ENCODE measurements around the gene NPLOC4.

DNA sequence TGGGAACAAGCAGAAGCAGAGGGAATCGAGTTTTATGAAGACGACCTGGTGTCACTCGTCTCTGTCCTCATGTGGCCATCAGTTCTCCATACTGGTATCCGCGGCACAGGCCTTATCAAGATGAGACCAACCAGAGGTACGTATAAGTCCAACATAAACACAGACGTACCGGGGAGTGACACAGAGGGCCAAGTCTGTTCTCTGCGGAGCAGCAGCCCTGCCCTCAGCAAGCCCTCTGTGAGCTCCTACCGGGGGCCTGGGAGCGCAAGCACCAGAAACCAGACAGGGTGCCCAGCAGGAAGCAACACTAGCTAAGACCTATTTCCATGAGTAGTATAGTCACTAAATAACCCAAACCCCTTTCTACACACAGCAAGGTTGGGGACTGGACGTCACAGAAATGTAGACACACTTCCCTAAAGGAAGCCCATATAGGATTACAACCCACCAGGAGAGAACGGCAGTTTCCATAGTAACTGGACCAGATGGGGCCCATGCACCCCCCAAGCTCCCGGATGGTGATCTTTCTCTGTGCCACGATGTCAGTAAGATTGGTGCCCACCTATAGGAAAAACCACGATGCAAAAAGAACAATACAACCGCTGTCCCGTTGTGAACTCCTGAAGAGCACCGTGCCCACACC, 45.8 kb upstream of the NPLOC4 start:
- TF ChIP-seq POLR2AphosphoS5 (IDR thresholded peaks at IDR 0.05; ENCODE audit: low read depth, low read length) (no peak), TAF1 (IDR thresholded peaks at IDR 0.05; ENCODE audit: borderline replicate concordance, insufficient read depth, low read length) (no peak), SIN3A (IDR thresholded peaks at IDR 0.05; ENCODE audit: borderline replicate concordance, insufficient read depth, low read length) (no peak), FOXP2 (optimal IDR thresholded peaks at IDR 0.05; ENCODE audit: borderline replicate concordance, extremely low read depth, extremely low read length, insufficient read depth) (no peak)
- TF ChIP-seq, protein P1, sequence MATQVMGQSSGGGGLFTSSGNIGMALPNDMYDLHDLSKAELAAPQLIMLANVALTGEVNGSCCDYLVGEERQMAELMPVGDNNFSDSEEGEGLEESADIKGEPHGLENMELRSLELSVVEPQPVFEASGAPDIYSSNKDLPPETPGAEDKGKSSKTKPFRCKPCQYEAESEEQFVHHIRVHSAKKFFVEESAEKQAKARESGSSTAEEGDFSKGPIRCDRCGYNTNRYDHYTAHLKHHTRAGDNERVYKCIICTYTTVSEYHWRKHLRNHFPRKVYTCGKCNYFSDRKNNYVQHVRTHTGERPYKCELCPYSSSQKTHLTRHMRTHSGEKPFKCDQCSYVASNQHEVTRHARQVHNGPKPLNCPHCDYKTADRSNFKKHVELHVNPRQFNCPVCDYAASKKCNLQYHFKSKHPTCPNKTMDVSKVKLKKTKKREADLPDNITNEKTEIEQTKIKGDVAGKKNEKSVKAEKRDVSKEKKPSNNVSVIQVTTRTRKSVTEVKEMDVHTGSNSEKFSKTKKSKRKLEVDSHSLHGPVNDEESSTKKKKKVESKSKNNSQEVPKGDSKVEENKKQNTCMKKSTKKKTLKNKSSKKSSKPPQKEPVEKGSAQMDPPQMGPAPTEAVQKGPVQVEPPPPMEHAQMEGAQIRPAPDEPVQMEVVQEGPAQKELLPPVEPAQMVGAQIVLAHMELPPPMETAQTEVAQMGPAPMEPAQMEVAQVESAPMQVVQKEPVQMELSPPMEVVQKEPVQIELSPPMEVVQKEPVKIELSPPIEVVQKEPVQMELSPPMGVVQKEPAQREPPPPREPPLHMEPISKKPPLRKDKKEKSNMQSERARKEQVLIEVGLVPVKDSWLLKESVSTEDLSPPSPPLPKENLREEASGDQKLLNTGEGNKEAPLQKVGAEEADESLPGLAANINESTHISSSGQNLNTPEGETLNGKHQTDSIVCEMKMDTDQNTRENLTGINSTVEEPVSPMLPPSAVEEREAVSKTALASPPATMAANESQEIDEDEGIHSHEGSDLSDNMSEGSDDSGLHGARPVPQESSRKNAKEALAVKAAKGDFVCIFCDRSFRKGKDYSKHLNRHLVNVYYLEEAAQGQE (IDR thresholded peaks at IDR 0.05; ENCODE audit: insufficient read depth in 1 of 2, low read depth in 2 of 2, low read length in 2 of 2) = no peak
